PC-9 (cell line): ENCODE measurements around the gene PSMB3. TPM values are rescaled to one million over a fixed set of nuclear protein-coding genes. Genes with fewer than 3 reads are reported as not detected.

Experiments
- BruUV-seq: library from RNA; stranded (reverse); fragments of 400-500 nt; replicated peaks from 2 replicates; lab custom pipeline; 2021; lab: Mats Ljungman, UMichigan
- CTCF ChIA-PET: fragments of 300-600 bp; sonication (Branson Sonifier 250); formaldehyde crosslinking; loops from one replicate; lab custom pipeline; 2022; ENCODE audit warnings: antibody characterized with exemption; lab: Charles Lee
- POLR2A ChIA-PET: fragments of 300-600 bp; sonication (Branson Sonifier 250); formaldehyde crosslinking; loops from one replicate; lab custom pipeline; 2022; ENCODE audit warnings: antibody characterized with exemption; ENCODE audit not compliant: unreplicated experiment; lab: Charles Lee
- DNase-seq, 2 experiments: peaks; one replicate each; pipeline versions ENCODE4 v3.0.0 to v3.0.0-alpha.2; 2015 to 2022; ENCODE audit warnings: mixed read lengths in 1 of 2
- H2AFZ ChIP-seq: fragments of 200-600 bp; sonication (generic); 2 replicates; pipeline ENCODE4 v1.8.1; 2017; ENCODE audit warnings: antibody characterized with exemption
- H3F3A ChIP-seq: fragments of 200-600 bp; sonication (generic); 2 replicates; pipeline ENCODE4 v1.8.1; 2017; ENCODE audit warnings: antibody characterized with exemption, mild to moderate bottlenecking, low read depth; ENCODE audit not compliant: insufficient read depth
- H3K27ac ChIP-seq: fragments of 200-600 bp; sonication (generic); 2 replicates; pipeline ENCODE4 v1.6.1; 2016; ENCODE audit warnings: mixed run types
- H3K27me3 ChIP-seq: fragments of 200-600 bp; sonication (generic); 2 replicates; pipeline ENCODE4 v1.6.1; 2016; ENCODE audit warnings: low read depth, mixed run types; ENCODE audit not compliant: insufficient read depth
- H3K36me3 ChIP-seq: fragments of 200-600 bp; sonication (generic); 2 replicates; pipeline ENCODE4 v1.6.1; 2016; ENCODE audit warnings: low read depth, mixed run types
- H3K4me1 ChIP-seq: fragments of 200-600 bp; sonication (generic); replicated peaks from 2 replicates; pipeline ENCODE4 v1.6.1; 2016; ENCODE audit warnings: mixed run types; ENCODE audit not compliant: insufficient read depth
- H3K4me2 ChIP-seq: fragments of 200-600 bp; sonication (generic); 2 replicates; pipeline ENCODE4 v1.6.1; 2017; ENCODE audit warnings: mixed run types
- H3K4me3 ChIP-seq: fragments of 200-600 bp; sonication (generic); 2 replicates; pipeline ENCODE4 v1.6.1; 2016; ENCODE audit warnings: mixed run types
- H3K79me2 ChIP-seq: fragments of 200-600 bp; sonication (generic); 2 replicates; pipeline ENCODE4 v1.6.1; 2017; ENCODE audit warnings: low read depth, mixed run types
- H3K9me2 ChIP-seq: fragments of 200-600 bp; sonication (generic); 2 replicates; pipeline ENCODE4 v1.8.1; 2017; ENCODE audit warnings: mild to moderate bottlenecking; ENCODE audit not compliant: insufficient read depth
- H3K9me3 ChIP-seq: fragments of 200-600 bp; sonication (generic); 2 replicates; pipeline ENCODE4 v1.8.1; 2016; ENCODE audit warnings: low read depth; ENCODE audit not compliant: insufficient read depth
- H4K20me1 ChIP-seq: fragments of 200-600 bp; sonication (generic); 2 replicates; pipeline ENCODE4 v1.8.1; 2017; ENCODE audit not compliant: insufficient read depth
- EZH2 ChIP-seq: fragments of 200-600 bp; sonication (generic); IDR thresholded peaks from 2 replicates; pipeline ENCODE4 v1.8.0; 2017; ENCODE audit warnings: antibody characterized with exemption, low read depth
- intact Hi-C: fragments of 100-400 bp; cut with micrococcal nuclease; formaldehyde crosslinking; loops from one replicate; pipeline ENCODE4 v1.10.0; 2022; ENCODE audit not compliant: unreplicated experiment
- total RNA-seq: library from RNA; stranded (reverse); gene quantifications from 2 replicates; pipeline ENCODE4 v1.2.3, GENCODE V29; 2021
- TF ChIP-seq, protein P1 (sequence below): fragments of 200-600 bp; sonication (generic); conservative IDR thresholded peaks from 2 replicates; pipeline ENCODE4 v1.6.1; 2017; ENCODE audit warnings: mixed run types, antibody characterized with exemption, mild to moderate bottlenecking, moderate library complexity

Gene PSMB3
- total RNA-seq, 1 experiment from 2014 or later: 262 TPM

DNA sequence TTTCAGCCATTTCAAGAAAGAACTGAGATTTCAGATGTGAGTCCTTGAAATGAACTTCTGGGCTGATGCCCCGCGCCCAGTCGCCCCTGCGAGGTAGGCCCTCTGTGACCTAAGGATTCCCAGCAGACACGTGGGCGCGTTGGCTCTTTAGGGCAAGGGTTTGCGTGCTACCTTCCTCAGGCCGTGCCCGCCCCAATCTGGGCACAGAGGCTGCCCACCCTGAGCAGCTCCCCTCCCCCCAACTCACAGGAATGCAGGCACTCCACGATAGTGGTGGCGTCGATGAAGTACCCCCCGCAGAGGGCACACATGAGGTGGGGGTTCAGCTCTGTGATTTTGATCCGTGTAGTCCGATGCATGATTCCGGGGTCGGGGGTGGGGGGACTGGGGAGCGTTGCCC lies 12.5 kb upstream of the PSMB3 start:
- Histone ChIP-seq H2AFZ (no peak overlapping the region), H3K4me1 (peaks cover 16% of the 10 kb centered on the region), H3K27me3 (no peaks in the 10 kb centered on the region), H3K4me3 (no peak overlapping the region), H3K79me2 (peaks cover 39% of the 10 kb centered on the region), H3K36me3 (peaks cover 9% of the 10 kb centered on the region; the same call in 1 of the 2 replicates), H3K9me3 (no peaks in the 10 kb centered on the region), H3K4me2 (no peak overlapping the region), H4K20me1 (peaks cover 35% of the 10 kb centered on the region), H3K27ac (no peak overlapping the region), H3K9me2 (no peaks in the 10 kb centered on the region), H3F3A (peaks cover 48% of the 10 kb centered on the region)
- BruUV-seq: no TSS peak
- TF ChIP-seq EZH2: no peak
- TF ChIP-seq, protein P1, sequence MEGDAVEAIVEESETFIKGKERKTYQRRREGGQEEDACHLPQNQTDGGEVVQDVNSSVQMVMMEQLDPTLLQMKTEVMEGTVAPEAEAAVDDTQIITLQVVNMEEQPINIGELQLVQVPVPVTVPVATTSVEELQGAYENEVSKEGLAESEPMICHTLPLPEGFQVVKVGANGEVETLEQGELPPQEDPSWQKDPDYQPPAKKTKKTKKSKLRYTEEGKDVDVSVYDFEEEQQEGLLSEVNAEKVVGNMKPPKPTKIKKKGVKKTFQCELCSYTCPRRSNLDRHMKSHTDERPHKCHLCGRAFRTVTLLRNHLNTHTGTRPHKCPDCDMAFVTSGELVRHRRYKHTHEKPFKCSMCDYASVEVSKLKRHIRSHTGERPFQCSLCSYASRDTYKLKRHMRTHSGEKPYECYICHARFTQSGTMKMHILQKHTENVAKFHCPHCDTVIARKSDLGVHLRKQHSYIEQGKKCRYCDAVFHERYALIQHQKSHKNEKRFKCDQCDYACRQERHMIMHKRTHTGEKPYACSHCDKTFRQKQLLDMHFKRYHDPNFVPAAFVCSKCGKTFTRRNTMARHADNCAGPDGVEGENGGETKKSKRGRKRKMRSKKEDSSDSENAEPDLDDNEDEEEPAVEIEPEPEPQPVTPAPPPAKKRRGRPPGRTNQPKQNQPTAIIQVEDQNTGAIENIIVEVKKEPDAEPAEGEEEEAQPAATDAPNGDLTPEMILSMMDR: no peak
- DNase-seq: no peak
- intact Hi-C loops: no loop called here
- CTCF ChIA-PET: no interaction called here
- POLR2A ChIA-PET: no interaction called here

DNA sequence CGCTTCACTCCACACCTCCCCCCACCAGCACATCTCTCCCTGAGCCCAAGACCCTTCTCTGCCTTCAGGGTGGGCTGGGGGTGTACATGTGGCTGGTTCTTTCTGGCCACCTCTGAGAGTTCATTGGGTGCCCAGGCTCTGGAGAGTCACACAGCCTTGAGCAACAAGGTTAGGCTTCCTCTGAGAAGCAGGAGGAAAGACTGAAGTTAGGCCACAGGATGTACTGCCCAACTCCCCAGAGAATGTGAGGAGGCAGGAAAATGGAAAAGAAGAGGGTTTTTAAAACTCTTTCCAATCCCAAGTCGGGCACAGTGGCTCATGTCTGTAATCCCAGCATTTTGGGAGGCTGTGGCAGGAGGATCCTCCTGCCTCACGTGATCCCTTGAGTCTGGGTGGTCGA lies 11.7 kb upstream of the PSMB3 start:
- no peak for DNase-seq
- peaks cover 48% of the 10 kb centered on the region for H3F3A ChIP-seq
- BruUV-seq: no TSS peak
- ChIA-PET CTCF (no interaction called here), POLR2A (no interaction called here)
- H3K27me3 ChIP-seq: no peaks in the 10 kb centered on the region
- H3K9me2 ChIP-seq: no peaks in the 10 kb centered on the region
- H3K4me2 ChIP-seq: no peak overlapping the region
- H3K4me1 ChIP-seq: peaks cover 16% of the 10 kb centered on the region
- no peak overlapping the region for H2AFZ ChIP-seq
- no peak overlapping the region for H3K27ac ChIP-seq
- TF ChIP-seq EZH2: no peak
- TF ChIP-seq, protein P1: no peak
- peaks cover 47% of the 10 kb centered on the region for H3K79me2 ChIP-seq
- H3K4me3 ChIP-seq: no peak overlapping the region
- peaks cover 9% of the 10 kb centered on the region; the same call in 1 of the 2 replicates for H3K36me3 ChIP-seq
- no peaks in the 10 kb centered on the region for H3K9me3 ChIP-seq
- peaks cover 42% of the 10 kb centered on the region for H4K20me1 ChIP-seq
- intact Hi-C loops: no loop called here

DNA sequence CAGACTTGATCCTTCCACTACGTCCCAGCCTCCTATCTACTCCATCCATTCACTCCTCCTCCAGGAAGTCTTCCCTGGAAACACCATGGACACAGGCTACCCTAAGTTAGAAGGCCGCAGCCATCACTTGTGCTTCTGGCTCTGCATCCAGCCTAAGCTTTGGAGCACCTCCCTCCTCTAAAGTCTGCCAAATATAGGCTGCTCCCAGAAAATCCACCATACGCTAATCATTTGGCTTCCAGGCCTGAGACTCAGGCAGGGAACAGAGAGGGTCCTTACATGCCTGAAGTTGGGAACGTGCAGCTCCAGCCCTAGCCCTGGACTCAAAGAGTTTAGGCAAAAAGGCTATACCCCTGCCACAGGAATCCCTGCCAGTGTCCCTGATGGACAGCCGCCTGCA lies 11.1 kb upstream of the PSMB3 start:
- Histone ChIP-seq H3K4me3 (no peak overlapping the region), H3K27ac (no peak overlapping the region), H3K4me1 (peaks cover 21% of the 10 kb centered on the region), H2AFZ (no peak overlapping the region), H3K36me3 (peaks cover 9% of the 10 kb centered on the region; the same call in 1 of the 2 replicates), H3K9me2 (no peaks in the 10 kb centered on the region), H4K20me1 (peaks cover 47% of the 10 kb centered on the region), H3K27me3 (no peaks in the 10 kb centered on the region), H3K79me2 (peaks cover 54% of the 10 kb centered on the region), H3F3A (peaks cover 42% of the 10 kb centered on the region), H3K9me3 (no peaks in the 10 kb centered on the region), H3K4me2 (no peak overlapping the region)
- BruUV-seq: no TSS peak
- ChIA-PET POLR2A (interaction anchor here (0.5 kb wide), 1 partner anchor 314 kb away, joined by 4 read pairs; no protein-coding TSS in a partner anchor), CTCF (no interaction called here)
- no peak for DNase-seq
- no peak for TF ChIP-seq EZH2
- TF ChIP-seq, protein P1: no peak
- intact Hi-C loops: no loop called here
